Activated CD4-positive, alpha-beta memory T cell treated with anti-CD3 and anti-CD28 coated beads for 36 hours (primary cell): ENCODE results near the gene ANKRD10. TPM values are rescaled to one million over a fixed set of nuclear protein-coding genes. Genes with fewer than 3 reads are reported as not detected.
A peak's percentile ranks its signal among the peaks of the same experiment; 100 is the strongest.
"Not testable (repeated sequence)": the region's sequence is repeated elsewhere in the genome, so short reads cannot be mapped to it uniquely, and the experiment has no call there.

Source experiments
- CTCF ChIA-PET: fragments of 350-600 bp; sonication (Branson Sonifier 250); formaldehyde crosslinking; loops from one replicate; lab custom pipeline; 2021; ENCODE audit warnings: antibody characterized with exemption, inconsistent platforms; lab: Charles Lee
- POLR2A ChIA-PET: fragments of 350-600 bp; sonication (Branson Sonifier 250); formaldehyde crosslinking; loops from one replicate; lab custom pipeline; 2021; ENCODE audit warnings: antibody characterized with exemption; lab: Charles Lee
- DNase-seq: peaks from one replicate; pipeline ENCODE4 v3.0.0-alpha.2; 2020
- H3K27ac Mint-ChIP-seq: one replicate; pipeline ENCODE4 v1.8.0; 2021; ENCODE audit warnings: mixed read lengths
- H3K27me3 Mint-ChIP-seq: one replicate; pipeline ENCODE4 v1.8.0; 2021; ENCODE audit warnings: mixed read lengths
- H3K36me3 Mint-ChIP-seq: one replicate; pipeline ENCODE4 v1.8.0; 2021; ENCODE audit warnings: mixed read lengths
- H3K4me1 Mint-ChIP-seq: one replicate; pipeline ENCODE4 v1.8.0; 2021; ENCODE audit warnings: low read depth, mixed read lengths
- H3K4me3 Mint-ChIP-seq: one replicate; pipeline ENCODE4 v1.8.0; 2021; ENCODE audit warnings: mild to moderate bottlenecking, mixed read lengths
- H3K9me3 Mint-ChIP-seq: one replicate; pipeline ENCODE4 v1.8.0; 2021; ENCODE audit warnings: mixed read lengths
- intact Hi-C: fragments of 100-400 bp; cut with micrococcal nuclease; formaldehyde crosslinking; loops from one replicate; pipeline ENCODE4 v1.15.1; 2023
- total RNA-seq, 2 experiments: library from RNA; stranded (reverse); gene quantifications; one replicate each; pipeline ENCODE4 v1.2.3, GENCODE V29; 2021

The ANKRD10 gene
- 10 to 100 TPM; 83.9 to 97.8 TPM for total RNA-seq

DNA sequence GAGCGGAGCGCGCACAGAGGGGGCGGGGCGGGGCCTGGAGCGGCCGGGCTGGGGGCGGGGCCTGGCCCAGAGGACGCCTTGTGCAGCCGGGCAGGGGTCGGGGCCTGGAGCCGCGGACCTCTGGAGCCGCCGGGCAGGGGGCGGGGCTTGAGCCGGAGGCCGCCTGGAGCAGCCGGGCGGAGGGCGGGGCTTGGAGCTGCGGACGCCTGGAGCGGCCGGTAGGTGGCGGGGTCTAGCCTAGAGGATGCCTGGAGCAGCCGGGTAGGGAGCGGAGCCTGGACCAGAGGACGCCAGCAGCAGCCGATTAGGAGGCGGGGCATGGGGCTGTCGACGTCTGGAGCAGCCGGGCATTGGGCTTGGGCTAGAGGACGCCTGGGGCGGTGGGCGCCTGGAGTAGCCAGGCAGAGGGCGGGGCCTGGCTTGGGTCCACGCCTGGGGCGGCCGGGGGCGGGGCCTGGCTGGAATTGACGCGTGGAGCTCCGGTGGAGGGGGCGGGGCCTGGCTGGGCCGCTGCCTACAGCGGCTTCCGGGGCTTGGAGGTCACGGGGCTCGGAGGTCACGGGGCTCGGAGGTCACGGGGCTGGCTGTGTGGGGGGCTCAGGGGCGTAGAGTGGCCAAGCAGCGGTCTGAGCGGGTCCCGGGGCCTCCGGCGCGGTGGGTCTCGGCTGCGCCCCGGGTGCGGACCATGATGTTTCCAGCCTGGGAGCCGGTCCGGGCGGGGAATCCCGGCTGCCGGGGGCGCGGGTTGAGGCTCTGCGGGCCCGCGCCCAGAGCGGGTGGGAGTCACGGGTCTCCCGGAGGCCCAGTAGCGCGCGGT is at the start of gene ANKRD10:
Gene ANKRD10, minus strand, starts transcription at position 13 of the 817 bp plus-strand sequence. CDS start 135 bp downstream, outside the sequence.
- DNase-seq: peak; percentile 98
- Mint-ChIP-seq H3K9me3 (no peaks in the 10 kb centered on the region), H3K4me1 (peaks cover 46% of the 10 kb centered on the region), H3K27ac (peak within 1 kb of the TSS; percentile 94), H3K27me3 (no peaks in the 10 kb centered on the region), H3K36me3 (peaks cover 16% of the 10 kb centered on the region), H3K4me3 (peak within 1 kb of the TSS; percentile 87)
- CTCF ChIA-PET: interaction anchor here (0.6 to 1.7 kb wide), 25 partner anchors 9 to 243 kb away, joined by 3 to 12 read pairs (median 4); no protein-coding TSS in a partner anchor
- intact Hi-C loops: loop anchor here (1.0 to 10.0 kb wide), 7 partner anchors 28 to 301 kb away; no protein-coding TSS in a partner anchor
- POLR2A ChIA-PET: interaction anchor here (0.7 to 1.7 kb wide), 7 partner anchors 13 to 300 kb away, joined by 3 to 8 read pairs (median 4); partner anchors contain the start of gene NAXD

DNA sequence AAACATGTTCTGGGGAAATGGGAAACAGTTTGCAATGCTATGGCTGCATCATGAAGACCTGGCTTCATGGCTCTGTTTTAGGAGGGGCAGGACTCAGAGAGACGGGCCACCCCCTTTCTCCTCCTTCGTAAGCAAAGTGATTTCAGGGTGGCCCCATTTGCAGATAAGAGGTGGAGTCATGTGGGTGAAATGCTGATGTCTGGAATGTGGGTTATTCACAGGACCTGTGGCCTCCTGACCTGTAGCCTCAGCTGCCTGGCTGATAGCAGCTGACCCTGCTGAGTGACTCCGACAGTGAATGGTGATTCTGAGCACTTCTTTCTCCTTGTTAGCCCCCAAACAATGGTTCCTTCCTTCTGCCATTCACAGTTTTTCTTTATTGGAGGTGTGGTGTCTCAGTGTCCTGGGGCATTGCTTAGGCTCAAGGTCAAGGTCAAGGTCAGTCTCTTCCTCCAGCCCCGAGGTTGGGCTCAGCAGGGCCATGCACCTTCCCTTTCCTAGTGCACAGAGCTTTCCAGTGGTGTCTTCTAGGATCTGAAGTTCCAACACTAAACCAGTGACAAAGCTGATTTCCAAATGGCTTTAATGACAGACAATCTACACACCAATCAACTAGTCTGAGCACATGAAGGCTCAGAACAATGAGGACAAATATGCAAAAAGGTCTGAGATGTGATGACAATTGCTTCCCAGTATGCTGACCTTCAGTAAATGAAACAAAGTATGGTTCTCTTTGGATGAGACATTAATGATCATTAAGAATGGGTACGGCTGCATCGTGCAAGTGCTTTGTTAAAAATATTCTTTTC is 49.6 kb upstream of the ANKRD10 start:
- H3K27me3 Mint-ChIP-seq: peaks cover 6% of the 10 kb centered on the region
- H3K36me3 Mint-ChIP-seq: peaks cover 39% of the 10 kb centered on the region
- peaks cover 62% of the 10 kb centered on the region for H3K9me3 Mint-ChIP-seq
- peak overlapping the region; percentile 81 for H3K27ac Mint-ChIP-seq
- ChIA-PET CTCF (no interaction called here), POLR2A (no interaction called here)
- intact Hi-C loops: loop anchor here (1.0 kb wide), 5 partner anchors 9 to 251 kb away; partner anchors contain the start of genes ANKRD10 and ING1
- DNase-seq: no peak
- peak overlapping the region; percentile 17 for H3K4me3 Mint-ChIP-seq
- peaks cover 25% of the 10 kb centered on the region for H3K4me1 Mint-ChIP-seq

DNA sequence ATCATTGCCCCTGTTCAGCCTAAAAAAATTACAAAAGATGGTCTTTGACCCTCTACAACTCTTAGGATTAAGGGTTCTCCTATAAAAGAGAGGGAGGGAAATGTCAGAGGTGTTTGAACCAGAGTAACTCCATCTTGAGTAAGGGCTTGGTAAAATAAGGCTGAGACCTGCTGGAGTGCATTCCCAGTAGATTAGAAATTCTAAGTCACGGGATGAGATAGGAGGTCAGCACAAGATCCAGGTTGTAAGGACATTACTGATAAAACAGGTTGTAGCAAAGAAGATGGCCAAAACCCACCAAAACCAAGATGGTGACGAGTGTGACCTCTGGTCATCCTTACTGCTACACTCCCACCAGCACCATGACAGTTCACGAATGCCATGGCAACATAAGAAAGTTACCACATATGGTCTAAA is 48.7 kb upstream of the ANKRD10 start:
- DNase-seq: no peak
- Mint-ChIP-seq H3K4me3 (no peak overlapping the region), H3K27me3 (peaks cover 2% of the 10 kb centered on the region), H3K27ac (peak overlapping the region; percentile 81), H3K36me3 (peaks cover 39% of the 10 kb centered on the region), H3K4me1 (peaks cover 25% of the 10 kb centered on the region), H3K9me3 (peaks cover 62% of the 10 kb centered on the region)
- ChIA-PET POLR2A (no interaction called here), CTCF (no interaction called here)
- intact Hi-C loops: no loop called here

DNA sequence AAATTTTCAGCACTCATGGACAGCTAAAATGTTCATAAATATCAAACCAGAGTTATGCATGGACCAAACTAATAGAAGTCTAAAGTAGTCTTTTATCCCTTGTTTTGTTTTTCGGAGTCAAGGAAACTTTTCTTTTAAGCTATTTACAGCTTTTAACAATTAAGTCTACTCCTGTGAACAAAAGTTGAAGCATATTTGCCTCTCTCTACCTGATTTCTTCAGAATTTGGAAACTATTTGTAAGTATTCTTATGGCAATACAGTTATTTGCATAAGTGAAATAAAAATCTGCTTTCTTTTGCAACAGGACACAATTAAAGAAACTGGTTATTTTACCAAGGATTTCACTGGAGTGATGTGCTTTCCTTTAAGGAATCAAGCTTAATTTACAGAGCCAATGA is 47.1 kb upstream of the ANKRD10 start:
- H3K27ac Mint-ChIP-seq: no peak overlapping the region
- H3K36me3 Mint-ChIP-seq: peaks cover 35% of the 10 kb centered on the region
- peaks cover 25% of the 10 kb centered on the region for H3K4me1 Mint-ChIP-seq
- DNase-seq: no peak
- no peak overlapping the region for H3K4me3 Mint-ChIP-seq
- ChIA-PET POLR2A (no interaction called here), CTCF (no interaction called here)
- intact Hi-C loops: no loop called here
- peaks cover 7% of the 10 kb centered on the region for H3K27me3 Mint-ChIP-seq
- peaks cover 55% of the 10 kb centered on the region for H3K9me3 Mint-ChIP-seq

DNA sequence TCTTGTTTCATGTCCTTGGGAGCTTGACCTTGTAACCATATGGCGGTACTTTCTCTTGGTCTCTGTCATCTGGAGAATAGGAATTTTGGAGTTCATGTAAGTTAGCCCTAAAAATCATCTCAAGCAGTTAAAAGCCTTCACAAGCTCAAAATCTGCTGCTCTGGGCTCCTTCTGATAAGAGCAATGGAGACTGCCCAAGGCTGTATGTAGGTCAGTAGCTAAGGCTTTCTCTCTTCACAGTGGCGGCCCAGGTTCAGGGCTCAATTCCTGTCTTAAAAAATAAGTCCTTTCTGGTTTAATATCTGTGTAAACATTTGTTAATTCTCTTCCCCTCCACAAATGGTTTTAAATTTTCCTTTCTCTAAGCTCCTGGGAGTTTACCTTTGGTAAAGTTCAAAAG is 45.3 kb upstream of the ANKRD10 start:
- DNase-seq: no peak
- H3K4me1 Mint-ChIP-seq: peaks cover 17% of the 10 kb centered on the region
- no peak overlapping the region for H3K27ac Mint-ChIP-seq
- no peak overlapping the region for H3K4me3 Mint-ChIP-seq
- peaks cover 4% of the 10 kb centered on the region for H3K27me3 Mint-ChIP-seq
- peaks cover 23% of the 10 kb centered on the region for H3K36me3 Mint-ChIP-seq
- intact Hi-C loops: no loop called here
- POLR2A ChIA-PET: no interaction called here
- peaks cover 39% of the 10 kb centered on the region for H3K9me3 Mint-ChIP-seq
- CTCF ChIA-PET: interaction anchor here (0.9 kb wide), 1 partner anchor 45 kb away, joined by 3 read pairs; no protein-coding TSS in a partner anchor

DNA sequence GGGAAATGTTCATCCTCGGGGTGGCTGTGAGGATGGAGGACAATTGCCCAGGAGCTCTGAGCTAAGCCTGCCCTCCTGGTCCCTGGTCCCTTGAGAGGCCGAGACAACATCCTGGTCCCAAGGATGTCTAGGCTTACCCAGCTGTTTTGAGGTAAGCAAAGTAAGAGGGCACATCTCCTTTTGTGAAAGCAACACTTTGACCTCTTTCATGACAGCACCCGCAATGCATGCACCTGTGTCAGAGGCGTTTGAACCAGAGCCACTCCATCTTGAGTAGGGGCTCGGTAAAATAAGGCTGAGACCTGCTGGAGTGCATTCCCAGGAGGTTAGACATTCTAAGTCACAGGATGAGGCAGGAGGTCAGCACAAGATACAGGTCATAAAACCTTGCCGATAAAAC is 43.1 kb upstream of the ANKRD10 start:
- Mint-ChIP-seq H3K9me3 (peaks cover 19% of the 10 kb centered on the region), H3K4me3 (no peak overlapping the region), H3K27me3 (peaks cover 8% of the 10 kb centered on the region), H3K36me3 (peaks cover 10% of the 10 kb centered on the region), H3K4me1 (peaks cover 13% of the 10 kb centered on the region), H3K27ac (no peak overlapping the region)
- ChIA-PET CTCF (no interaction called here), POLR2A (no interaction called here)
- intact Hi-C loops: no loop called here
- DNase-seq: no peak

DNA sequence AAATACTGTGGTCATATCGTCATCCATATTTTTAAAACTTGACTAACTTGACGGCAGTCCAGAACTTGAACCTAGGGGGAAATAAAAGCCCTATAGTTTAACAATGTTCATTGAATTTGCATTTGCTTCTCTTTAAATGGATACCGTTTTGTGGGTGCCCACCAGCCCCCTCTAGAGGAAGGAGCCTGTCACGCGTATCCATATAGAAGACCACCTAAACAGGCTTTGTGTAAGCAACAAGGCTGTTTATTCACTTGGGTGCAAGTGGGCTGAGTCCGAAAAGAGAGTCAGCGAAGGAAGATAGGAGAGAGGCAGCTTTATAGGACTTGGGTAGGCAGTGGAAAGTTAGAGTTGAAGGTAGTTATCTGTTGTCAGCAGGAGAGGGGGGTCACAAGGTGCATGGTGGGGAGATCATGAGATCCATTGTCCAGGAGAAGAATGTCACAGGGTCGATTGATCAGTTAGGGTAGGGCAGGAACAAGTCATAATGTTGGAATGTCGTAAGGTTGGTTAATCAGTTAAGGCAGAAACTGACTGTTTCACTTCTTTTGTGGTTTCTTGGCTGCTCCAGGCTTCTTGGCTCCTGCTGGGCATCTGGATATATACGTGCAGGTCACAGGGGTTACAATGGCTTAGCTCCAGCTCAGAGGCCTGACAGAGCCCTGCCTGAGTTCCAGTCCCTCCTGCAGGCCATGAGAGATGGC is 42.5 kb upstream of the ANKRD10 start:
- intact Hi-C loops: no loop called here
- DNase-seq: no peak
- H3K36me3 Mint-ChIP-seq: peaks cover 6% of the 10 kb centered on the region
- H3K4me3 Mint-ChIP-seq: no peak overlapping the region
- H3K9me3 Mint-ChIP-seq: peaks cover 13% of the 10 kb centered on the region
- H3K4me1 Mint-ChIP-seq: peaks cover 18% of the 10 kb centered on the region
- H3K27ac Mint-ChIP-seq: no peak overlapping the region
- CTCF ChIA-PET: no interaction called here
- H3K27me3 Mint-ChIP-seq: peaks cover 8% of the 10 kb centered on the region
- POLR2A ChIA-PET: no interaction called here

DNA sequence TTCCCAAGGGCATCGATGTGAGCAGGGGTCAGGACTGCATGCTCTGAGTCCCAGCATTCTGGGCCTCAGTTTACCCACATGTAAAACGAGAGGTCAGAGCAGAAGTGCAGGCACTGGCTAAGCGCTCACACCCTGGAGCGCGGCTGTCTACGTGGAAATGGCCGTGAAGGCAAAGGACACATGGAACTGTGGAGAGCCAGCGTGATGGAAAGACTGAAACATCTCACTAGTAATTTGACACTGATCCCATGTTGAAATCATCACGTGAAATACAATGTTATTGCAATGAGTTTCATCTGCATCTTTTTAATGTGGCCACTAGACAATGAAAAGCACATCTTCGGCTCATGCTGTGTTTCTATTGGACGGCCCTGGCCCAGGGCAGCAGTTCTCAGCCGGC is 41.3 kb upstream of the ANKRD10 start:
- Mint-ChIP-seq H3K4me1 (peaks cover 27% of the 10 kb centered on the region), H3K27me3 (peaks cover 12% of the 10 kb centered on the region)
- POLR2A ChIA-PET, H3K4me3 Mint-ChIP-seq, intact Hi-C loops, CTCF ChIA-PET, H3K27ac Mint-ChIP-seq, H3K36me3 Mint-ChIP-seq, H3K9me3 Mint-ChIP-seq, DNase-seq: not testable (repeated sequence)

DNA sequence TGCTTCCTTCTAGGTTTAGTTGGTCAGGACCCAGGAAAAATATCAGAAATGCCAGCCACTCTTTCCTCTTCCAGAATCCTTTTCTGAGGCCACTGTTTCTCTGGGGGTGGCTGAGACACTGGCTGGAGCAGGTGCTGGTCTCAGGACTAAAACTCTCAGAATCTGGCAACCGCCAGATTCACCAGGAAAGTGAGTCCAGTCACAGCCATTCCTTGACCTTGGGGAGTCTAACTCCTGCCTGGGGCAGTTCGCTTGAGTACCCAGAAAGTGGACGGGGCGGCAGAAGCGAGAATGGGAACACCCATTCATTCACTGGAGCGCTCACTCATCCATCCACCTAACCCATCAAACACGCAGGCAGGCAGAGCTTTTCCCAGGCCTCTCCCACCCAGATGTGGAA is 40.7 kb upstream of the ANKRD10 start:
- H3K27ac Mint-ChIP-seq, DNase-seq, POLR2A ChIA-PET, CTCF ChIA-PET, H3K9me3 Mint-ChIP-seq, H3K4me3 Mint-ChIP-seq, H3K36me3 Mint-ChIP-seq: not testable (repeated sequence)
- Mint-ChIP-seq H3K27me3 (peaks cover 12% of the 10 kb centered on the region), H3K4me1 (peaks cover 27% of the 10 kb centered on the region)
- intact Hi-C loops: loop anchor here (1.0 kb wide), 1 partner anchor 10 kb away; no protein-coding TSS in a partner anchor

DNA sequence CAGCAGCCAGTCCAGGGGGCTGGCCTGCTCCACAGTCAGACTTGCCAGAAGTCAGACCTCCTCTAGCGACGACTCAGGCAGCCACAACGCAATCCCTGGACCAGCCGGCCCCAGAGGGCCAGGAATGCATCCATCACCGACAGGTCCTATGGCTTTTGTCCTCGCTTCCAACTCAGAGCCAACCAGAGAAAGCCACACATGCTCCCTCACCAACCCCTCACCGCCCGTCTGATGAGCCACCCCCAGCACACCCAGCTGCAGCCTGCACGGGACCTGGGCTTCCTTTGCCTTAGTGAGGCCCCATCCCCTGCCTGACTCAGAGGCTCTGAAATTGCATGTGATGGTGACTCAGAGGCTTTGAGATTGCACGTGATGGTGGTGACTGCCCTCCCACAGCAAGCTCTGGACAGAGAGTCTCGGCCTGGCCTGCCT is 40.2 kb upstream of the ANKRD10 start:
- H3K27ac Mint-ChIP-seq: peak overlapping the region; percentile 15
- intact Hi-C loops: loop anchor here (1.0 kb wide), 1 partner anchor 10 kb away; no protein-coding TSS in a partner anchor
- H3K36me3 Mint-ChIP-seq, CTCF ChIA-PET, POLR2A ChIA-PET, H3K4me3 Mint-ChIP-seq, H3K9me3 Mint-ChIP-seq: not testable (repeated sequence)
- H3K27me3 Mint-ChIP-seq: peaks cover 12% of the 10 kb centered on the region
- peak; percentile 78 for DNase-seq
- H3K4me1 Mint-ChIP-seq: peaks cover 27% of the 10 kb centered on the region

DNA sequence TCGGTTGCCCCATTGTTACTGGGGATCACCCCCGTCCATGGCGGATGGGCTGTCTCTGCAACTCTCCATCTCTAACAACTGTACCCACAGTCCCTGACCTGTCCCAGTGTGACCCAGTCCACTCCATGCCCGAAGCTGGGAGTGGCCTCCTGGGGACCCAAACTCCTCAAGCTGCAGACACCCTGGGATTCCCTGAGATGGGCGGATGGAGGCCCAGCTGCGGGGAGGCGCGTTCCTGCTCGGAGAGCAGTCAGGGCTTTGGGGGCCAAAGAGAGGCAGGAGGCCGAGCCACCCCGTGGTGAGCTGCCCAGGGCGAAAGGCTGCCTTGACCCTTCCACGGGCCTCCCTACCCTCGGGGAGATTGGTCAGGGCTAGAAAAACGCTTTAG is 39.7 kb upstream of the ANKRD10 start:
- CTCF ChIA-PET, H3K36me3 Mint-ChIP-seq, intact Hi-C loops, POLR2A ChIA-PET, H3K9me3 Mint-ChIP-seq, DNase-seq: not testable (repeated sequence)
- H3K27ac Mint-ChIP-seq: peak overlapping the region; percentile 15
- peaks cover 27% of the 10 kb centered on the region for H3K4me1 Mint-ChIP-seq
- peaks cover 12% of the 10 kb centered on the region for H3K27me3 Mint-ChIP-seq
- peak overlapping the region; percentile 39 for H3K4me3 Mint-ChIP-seq
